GM11168 (cell line): ENCODE results near the gene COPS4.

Experiments
- in situ Hi-C: fragments of 300-500 bp; cut with MboI; formaldehyde crosslinking; loops from one replicate; pipeline ENCODE4 v1.12.0; 2022; ENCODE audit warnings: low sequenced_read_pairs; ENCODE audit not compliant: unreplicated experiment

The COPS4 gene

GRCh38 chr4:83114576-83114975 lies 79.6 kb downstream of the COPS4 start, which contains the start of gene PLAC8:
PLAC8 (minus strand) TSS chr4:83114729; CDS start chr4:83107921, 6,808 bp downstream.
- in situ Hi-C loops: no loop called here

GRCh38 chr4:83115000-83115399 lies 80.0 kb downstream of the COPS4 start:
- in situ Hi-C loops: no loop called here

- in situ Hi-C loops: no loop called here
Observed at GRCh38 chr4:83115656-83116285, 80.8 kb downstream of the COPS4 start.

- in situ Hi-C loops: no loop called here
Observed at GRCh38 chr4:83118869-83119268, 83.9 kb downstream of the COPS4 start.

- in situ Hi-C loops: no loop called here
Observed at GRCh38 chr4:83121246-83121645, 86.3 kb downstream of the COPS4 start.

- in situ Hi-C loops: no loop called here
Observed at GRCh38 chr4:83124111-83124780, 89.3 kb downstream of the COPS4 start.
